GM19438 (cell line): ENCODE data around the gene CLK2.
A peak's percentile ranks its signal among the peaks of the same experiment; 100 is the strongest.
"Not testable (repeated sequence)": the region's sequence is repeated elsewhere in the genome, so short reads cannot be mapped to it uniquely, and the experiment has no call there.

Experiments
- ATAC-seq: cut with Tn5 transposase; IDR thresholded peaks from one replicate; pipeline ENCODE4 v1.9.1; 2021; ENCODE audit warnings: low read depth; ENCODE audit not compliant: unreplicated experiment

Gene CLK2

DNA sequence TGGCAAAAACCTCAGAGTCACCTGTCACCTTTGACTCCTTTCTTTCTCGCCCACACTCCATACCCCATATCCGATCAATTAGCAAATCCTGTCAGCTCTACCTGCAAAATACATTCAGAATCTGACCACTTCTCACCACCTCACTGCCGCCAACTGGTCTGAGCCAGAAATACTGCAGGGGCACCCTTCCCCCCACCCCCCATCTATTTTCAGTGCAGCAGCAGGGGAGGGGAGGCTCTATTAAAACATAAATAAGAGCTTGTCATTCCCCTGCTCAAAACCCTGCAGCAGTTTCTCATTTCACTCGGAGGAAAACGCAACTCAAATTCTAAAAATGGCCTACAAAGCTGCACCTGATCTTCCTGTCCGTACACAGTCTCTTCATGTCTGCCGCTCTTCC lies 24.1 kb upstream of the CLK2 start:
- ATAC-seq, result no peak

DNA sequence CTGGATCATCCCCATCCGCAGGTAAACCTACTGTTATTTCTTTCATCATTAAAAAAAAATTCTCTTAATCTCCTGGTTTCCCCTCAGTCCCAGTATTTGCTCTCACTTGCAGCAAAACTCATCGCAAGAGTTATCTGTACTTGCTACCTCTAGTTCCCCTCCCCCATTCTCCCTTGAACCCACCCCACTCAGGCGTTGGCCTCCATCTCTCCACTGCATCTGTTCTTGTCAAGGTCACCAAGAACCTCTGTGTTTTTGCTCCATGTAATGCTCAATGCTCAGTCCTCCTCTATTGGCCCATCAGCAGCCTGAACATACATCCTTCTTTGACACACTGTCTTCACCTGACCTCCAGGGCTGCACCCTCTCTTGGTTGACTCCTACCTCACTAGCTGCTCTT lies 23.4 kb upstream of the CLK2 start:
- no peak for ATAC-seq

DNA sequence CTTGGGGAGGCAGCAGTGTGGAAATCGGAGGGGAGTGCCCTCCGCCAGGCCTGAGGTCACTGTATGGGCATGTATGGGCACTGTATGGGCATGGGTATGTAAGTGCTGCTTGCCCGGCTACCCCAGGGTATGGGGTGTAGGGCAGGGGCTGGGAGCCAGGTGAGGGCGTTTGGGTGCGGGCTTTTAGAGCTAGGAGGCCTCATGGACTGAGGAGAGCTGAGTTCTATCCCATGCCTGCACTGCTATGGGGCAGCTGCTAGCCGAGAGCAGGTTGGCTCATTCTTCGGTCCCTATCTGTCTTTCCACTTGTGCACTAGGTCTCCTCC lies 22.6 kb upstream of the CLK2 start:
- ATAC-seq, result no peak

DNA sequence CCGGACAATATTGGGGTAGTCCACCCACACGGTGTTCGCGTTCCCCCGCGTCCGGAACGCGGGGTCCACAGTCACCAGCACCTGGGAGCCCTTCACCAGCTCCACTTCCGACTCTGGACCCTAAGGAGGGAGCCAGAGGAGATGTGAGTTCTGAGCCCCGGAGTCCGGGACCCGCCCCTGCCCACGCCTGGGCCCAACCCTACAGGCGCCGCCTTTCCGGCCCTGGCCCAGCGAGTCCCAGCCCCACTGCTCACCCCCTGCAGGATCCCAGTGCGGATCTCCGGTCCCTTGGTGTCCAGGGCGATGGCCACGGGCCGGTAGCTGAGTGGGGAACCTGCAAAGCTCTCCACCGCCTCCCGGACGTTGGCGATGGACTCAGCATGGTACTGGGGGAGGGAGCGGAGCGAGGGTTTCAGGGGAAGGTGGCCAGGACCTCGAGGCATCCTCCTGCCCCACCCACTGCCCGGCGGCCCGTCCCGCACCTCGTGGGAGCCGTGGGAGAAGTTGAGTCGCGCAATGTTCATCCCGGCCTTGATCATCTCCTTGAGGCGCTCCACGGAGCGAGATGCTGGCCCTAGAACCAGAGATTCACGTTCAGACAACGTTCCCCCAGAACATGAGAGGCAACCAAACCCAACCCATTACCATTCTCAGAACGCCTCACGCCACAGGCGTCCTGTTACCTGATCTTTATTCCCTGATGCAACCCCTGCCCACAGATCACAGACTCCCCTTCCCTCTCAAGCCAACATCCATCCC lies 22.1 kb upstream of the CLK2 start:
- ATAC-seq, result no peak

DNA sequence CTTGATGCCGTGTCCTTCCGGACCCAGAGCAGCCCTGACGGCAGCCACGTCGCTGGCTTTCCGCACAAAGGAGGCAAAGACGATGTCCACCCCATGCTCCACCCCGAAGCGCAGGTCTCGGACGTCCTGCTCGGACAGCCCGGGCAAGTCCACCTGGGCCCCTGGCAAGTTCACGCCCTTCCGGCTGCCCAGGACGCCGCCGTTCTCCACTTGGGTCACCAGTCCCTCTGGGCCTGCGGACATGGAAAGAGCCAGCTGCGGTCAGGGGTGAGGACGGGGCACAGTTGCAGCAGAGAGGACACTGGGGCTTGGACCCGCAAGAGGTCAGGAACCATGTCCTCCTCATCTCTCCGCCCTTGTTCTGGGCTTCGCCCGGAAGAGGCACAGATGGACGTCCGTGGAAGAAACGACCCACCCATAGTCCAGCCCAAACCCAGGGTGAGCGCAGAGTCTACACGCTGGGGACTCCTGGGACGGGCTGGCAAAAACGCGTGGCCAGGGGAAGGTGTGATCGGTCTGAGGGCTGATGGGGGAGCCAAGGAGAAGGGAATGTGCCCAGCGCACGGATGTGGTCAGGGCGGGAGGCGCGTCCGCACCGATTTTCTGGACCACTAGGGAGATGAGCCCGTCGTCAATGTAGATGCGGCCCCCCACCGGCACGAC lies 21.3 kb upstream of the CLK2 start:
- no peak for ATAC-seq

DNA sequence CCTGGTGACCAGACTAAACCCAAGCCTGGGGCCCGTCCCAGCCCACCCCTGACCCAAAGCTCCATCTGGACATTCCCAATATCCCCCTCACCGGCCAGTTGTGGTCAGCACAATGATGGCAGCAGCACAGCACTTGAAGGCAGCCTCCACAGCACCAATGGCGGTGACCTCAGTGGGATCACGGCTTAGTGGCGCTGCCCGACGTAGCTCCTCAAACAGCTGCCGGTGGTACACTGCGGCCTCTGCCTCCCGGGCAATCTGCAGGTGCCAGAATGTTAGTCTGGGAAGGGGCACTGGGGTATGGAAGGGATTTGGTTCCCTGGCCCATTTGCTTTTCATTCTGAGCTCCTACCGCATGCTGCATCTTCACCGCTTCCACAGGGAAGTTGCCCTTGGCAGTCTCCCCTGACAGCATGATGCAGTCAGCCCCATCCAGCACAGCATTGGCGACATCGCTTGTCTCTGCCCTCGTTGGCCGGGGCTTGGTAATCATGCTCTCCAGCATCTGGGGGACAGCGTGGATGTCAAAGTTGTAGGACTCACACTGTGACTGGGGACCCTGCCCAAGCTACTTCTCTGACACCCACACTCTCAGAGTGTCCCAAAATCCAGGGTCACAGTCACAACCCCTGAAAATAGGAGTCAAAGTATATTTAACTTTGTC lies 19.9 kb upstream of the CLK2 start:
- no peak for ATAC-seq

DNA sequence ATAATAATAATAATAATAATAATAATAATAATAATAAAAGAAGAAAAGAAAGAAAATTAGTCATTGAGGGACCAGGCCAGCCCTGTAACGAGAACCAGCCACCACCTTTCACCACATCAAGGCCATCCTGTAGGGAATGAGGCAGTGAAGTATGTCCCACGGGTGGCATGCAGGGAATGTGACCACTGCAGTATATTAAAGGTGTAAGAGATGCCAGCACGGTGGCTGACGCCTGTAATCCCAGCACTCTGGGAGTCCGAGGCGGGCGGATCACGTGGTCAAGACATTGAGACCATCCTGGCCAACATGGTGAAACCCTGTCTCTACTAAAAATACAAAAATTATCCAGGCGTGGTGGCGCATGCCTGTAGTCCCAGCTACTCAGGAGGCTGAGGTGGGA lies 17.7 kb upstream of the CLK2 start:
- not testable (repeated sequence) for ATAC-seq

DNA sequence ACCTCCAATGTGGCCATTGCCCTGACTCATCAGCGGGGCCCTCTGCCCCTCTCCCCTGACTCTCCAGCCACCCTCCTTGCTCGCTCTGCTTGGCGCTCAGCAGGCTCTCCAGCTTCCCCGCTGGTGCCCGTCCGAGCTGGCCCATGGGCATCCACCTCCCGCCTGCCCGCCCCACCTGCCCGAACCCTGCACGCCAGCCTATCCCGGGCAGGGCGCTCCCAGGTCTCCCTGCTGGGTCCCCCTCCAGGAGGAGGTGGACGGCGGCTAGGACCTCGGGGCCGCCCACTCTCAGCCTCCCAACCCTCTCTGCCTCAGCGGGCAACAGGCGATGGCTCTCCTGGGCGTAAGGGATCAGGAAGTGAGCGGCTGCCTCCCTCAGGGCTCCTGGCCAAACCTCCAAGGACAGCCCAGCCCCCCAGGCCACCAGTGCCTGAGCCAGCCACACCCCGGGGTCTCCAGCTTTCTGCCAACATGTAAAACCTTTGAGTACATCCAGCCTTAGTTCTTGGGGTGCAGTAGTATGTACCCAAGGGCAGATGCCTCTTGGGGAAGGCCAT lies 14.8 kb upstream of the CLK2 start:
- ATAC-seq, result no peak

DNA sequence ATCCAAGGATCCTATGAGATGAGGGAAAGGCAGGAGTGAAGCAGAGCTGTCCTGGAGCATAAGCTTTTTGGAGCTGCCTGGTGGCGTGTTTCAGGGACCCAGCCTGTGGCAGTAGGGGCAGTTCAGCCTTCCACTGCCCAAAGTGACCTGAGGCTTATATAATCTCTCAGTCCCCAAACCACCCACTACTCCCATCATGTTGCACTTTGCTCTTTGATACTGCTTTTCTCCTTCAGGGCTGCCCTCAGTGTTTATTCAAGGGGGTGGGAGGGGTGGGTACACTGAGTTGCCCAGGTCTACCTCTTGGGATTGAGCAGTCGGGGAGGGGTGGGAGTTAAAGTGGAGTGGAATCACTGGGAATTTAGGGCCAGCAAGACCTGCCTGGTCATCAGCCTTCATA lies 13.2 kb upstream of the CLK2 start:
- ATAC-seq, result no peak

DNA sequence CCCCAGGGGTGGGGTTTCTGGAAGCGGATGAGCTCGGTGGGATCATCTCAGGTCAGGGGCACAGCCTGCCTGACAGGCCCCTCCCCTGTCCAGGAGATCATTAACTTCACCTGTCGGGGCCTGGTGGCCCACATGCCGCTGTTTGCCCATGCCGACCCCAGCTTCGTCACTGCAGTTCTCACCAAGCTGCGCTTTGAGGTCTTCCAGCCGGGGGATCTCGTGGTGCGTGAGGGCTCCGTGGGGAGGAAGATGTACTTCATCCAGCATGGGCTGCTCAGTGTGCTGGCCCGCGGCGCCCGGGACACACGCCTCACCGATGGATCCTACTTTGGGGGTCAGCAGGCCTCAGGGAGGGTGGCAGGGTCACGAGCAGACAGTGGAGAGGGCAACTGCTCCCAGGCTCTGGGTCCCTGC lies 12.3 kb upstream of the CLK2 start:
- no peak for ATAC-seq

DNA sequence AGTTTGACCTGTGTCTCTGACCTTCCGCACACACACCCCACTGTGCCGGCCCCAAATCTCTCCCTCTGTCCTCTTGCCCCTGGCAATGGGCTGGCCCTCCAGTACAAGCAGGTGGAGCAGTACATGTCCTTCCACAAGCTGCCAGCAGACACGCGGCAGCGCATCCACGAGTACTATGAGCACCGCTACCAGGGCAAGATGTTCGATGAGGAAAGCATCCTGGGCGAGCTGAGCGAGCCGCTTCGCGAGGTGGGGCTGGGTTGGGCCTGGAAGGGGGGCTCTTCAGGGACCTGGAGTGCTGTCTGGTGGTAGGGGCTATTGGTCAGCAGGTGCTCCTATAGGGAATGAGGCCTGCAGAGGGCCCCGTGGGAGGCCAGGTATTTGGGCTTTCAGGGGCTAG lies 11.8 kb upstream of the CLK2 start:
- no peak for ATAC-seq

DNA sequence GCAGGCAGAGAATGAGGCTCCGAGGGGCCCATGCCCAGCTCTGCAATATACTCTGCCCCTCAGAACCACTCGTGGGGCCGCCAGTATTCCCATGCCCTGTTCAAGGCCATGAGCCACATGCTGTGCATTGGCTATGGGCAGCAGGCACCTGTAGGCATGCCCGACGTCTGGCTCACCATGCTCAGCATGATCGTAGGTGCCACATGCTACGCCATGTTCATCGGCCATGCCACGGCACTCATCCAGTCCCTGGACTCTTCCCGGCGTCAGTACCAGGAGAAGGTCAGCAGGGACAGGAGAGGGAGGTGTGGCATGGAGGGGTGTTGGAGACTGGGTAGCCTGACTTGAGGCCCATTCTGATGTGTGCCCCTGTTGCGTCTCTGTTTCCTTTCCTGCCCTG lies 11.2 kb upstream of the CLK2 start:
- ATAC-seq, result no peak

DNA sequence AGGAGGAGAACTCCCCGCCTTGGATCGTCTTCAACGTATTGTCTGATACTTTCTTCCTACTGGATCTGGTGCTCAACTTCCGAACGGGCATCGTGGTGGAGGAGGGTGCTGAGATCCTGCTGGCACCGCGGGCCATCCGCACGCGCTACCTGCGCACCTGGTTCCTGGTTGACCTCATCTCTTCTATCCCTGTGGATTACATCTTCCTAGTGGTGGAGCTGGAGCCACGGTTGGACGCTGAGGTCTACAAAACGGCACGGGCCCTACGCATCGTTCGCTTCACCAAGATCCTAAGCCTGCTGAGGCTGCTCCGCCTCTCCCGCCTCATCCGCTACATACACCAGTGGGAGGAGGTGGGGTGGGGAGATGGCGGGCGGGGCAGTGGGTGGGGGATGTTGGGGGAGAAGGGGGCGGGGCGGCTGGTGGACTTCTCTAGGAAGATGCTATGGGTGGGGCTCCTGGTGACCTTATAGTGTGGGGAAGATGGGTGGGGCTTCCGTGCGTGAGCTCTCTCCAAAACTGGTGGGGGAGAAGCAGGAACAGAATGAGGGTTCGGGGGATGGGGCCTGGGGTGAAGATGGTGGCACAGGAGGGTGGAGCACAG lies 9.3 kb upstream of the CLK2 start:
- ATAC-seq, result no peak

DNA sequence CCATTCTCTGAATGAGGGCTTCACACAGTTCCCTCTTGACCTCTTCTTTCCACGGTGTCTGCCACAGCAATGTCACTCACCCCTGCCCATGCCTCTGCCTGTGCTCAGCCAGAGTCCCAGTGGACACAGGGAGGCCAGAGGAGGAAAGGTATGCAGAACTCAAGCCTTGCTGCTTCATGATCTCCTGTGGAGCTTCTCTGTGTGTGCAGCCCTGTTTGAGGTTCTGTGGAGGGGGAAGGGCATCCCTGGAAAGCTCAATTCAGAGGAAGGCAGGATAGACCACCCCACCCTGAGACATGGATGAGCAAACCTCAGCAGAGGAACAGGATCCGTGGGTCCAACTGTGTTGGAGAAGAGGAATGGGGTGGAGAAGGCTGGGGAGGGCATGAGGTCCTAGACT lies 6.0 kb upstream of the CLK2 start:
- ATAC-seq, result no peak

DNA sequence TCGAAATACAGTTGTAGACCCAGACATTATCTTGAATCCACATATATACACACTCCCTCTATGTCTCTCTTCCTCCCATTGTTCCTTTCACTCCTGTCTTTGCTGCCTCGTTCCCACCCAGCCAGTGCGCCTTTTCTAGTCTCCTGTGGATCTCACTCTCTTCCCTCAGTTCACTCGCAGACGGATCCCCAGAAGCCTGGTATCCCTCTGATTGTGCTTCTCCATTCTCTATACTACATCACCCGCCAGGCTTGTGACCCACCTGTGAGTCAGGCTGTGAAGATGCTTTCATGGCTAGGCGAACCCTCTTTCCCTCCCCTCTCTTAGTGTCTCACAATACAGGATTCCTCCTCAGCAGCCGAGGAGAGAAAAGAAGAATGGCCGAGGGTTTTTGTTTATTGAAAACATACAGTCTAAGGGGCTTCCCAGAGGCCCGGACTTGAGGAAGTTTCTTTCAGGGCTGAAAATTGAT lies 5.4 kb upstream of the CLK2 start:
- no peak for ATAC-seq

DNA sequence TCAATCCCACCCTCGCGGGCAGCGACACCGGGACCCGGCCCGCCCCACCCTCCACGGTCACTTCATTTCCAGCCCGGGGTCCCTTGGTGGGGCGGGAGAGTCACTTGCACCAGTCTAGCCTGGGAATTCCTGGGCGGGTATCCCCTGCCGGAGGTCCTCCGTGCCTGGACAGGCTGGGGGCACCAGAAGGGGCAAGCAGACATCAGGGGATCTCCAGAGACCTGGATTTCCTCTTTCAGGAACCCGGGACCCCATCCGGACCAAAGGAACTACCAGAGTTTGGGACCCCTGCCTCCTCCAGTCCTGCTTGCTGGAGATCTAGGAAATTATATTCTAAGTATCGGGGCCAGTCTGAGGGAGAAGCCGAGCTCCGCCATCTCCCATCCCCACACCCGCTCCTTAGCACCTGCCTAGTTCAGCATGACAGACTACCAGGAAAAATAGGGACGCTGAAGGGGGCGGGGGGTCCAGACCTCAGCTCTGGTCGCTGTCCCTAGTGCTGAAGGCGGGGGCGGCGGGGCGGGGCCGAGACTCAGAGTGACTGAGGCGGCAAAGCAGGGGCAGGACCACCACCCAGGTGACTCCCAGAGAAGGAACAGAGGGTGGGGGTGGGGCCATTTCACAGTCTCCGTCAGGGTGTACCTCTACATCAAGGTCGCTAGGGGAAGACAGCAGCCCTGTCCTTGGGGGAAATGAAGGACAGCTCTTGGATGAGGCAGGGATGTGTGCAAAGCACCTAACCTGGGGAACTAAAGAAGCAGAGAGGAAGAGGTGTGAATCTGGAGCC lies 4.8 kb upstream of the CLK2 start:
- ATAC-seq, result no peak

DNA sequence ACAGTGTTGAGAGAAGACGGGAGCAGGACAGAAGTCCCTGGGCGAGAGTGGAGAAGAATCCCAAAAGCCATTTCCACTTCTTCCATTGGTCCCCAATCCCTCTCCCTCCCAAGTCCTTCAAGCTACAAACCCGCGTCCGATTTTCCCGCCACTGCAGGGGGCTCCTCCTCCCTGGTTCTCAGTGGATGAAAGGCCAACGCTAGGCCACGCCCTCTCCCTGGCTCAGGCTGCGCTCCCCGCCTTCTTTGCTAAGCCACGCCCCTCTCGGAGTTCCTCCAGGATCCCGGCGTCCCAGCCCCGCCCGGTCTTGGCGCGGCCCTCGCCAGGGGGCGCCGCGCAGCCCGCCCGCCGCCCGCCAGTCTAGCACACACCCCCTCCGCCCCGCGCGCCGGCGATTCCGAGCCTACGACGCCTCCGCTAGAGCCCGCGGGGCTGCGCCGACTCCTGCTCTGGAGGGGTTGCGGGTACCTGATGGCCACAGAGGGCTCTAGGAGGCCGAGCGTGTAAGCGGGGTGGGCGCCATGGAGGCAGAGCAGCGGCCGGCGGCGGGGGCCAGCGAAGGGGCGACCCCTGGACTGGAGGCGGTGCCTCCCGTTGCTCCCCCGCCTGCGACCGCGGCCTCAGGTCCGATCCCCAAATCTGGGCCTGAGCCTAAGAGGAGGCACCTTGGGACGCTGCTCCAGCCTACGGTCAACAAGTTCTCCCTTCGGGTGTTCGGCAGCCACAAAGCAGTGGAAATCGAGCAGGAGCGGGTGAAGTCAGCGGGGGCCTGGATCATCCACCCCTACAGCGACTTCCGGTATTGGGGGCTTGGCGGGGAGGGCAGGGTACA lies 4.0 kb upstream of the CLK2 start, which contains the start of gene HCN3:
HCN3 (plus strand) TSS at position 394 of the 832 bp plus-strand sequence; CDS start at position 522, 128 bp downstream.
- peak; percentile 53 for ATAC-seq

DNA sequence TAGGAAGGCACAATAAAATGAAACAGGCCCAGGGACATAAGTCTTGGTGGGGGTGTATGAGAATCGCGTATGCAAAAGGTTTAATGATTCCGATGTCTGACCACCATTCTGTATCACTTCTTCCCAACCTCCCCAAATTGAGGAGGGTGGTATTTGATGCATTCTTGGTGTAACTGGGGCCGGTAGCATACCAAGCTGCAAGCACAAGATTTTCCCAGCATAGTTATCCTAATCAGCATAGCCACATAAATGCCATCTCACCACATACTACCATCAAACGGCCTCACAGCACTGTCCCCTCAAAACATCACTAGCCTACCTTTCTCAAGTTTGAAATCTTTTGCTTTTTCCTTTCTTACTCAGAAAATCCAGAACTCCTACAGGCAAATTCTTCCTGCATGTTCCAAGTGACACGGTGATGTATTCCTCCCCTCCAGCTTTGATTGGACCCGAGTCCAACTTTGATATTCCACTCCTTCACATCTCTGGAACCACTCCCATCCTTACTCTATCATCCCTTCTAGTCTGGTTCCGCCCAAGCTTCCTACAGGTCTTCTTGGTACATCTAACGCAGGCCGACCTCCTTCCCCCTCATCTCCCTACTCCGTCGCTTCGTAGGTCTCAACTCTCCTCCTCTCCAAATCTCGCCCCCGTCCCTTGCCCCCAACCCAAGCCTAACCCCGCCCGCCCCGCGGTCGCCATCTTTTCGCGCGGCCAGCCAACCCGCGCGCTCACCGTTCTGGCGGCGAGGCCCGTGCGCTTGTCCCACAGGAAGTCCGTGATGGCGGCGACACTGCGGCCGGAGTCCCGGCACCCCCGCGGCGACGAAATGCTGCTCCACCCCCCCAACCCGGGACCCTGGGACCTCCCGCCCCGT lies 600 bp downstream of the CLK2 start:
- peak; percentile 41 for ATAC-seq
